Measurements from ENCODE around the gene C1QTNF9.

GRCh38 chr13:24284889-24285565, 24.4 kb upstream of the C1QTNF9 start:
- TF ChIP-seq CTCF (IDR thresholded peaks at IDR 0.05), result no peak
- TF ChIP-seq POLR2A (IDR thresholded peaks at IDR 0.05), result no peak

Measured in right lobe of liver (tissue), 4 donors.